Measurements from ENCODE around the gene ACOX3.

ACOX3 gene

GRCh38 chr4:8316911-8317351, 123.6 kb downstream of the ACOX3 start:
- no peak for DNase-seq
